Neutrophil (primary cell): Measurements from ENCODE around the gene EPHA4.

Experiments used
- H3K27ac ChIP-seq: fragments of 200-600 bp; sonication (generic); 2 replicates; pipeline ENCODE4 v1.5.1; 2016; ENCODE audit warnings: mild to moderate bottlenecking, moderate library complexity
- H3K27me3 ChIP-seq: fragments of 200-600 bp; sonication (generic); 2 replicates; pipeline ENCODE4 v1.6.0; 2016; ENCODE audit warnings: mild to moderate bottlenecking
- H3K36me3 ChIP-seq: fragments of 200-600 bp; sonication (generic); 2 replicates; pipeline ENCODE4 v1.5.1; 2017
- H3K4me1 ChIP-seq, 2 experiments: fragments of 200-600 bp in 1 of 2; sonication (generic) in 1 of 2; 1 replicate in 1 of 2; 2 replicates in 1 of 2; pipeline versions ENCODE4 v1.5.1 to v1.6.1; 2013 to 2016; ENCODE audit warnings: low read depth in 1 of 2, low read length in 1 of 2, mild to moderate bottlenecking in 1 of 2, moderate library complexity in 1 of 2; ENCODE audit not compliant: control insufficient read depth in 1 of 2, insufficient read depth in 1 of 2
- H3K4me3 ChIP-seq, 2 experiments: fragments of 200-600 bp in 1 of 2; sonication (generic) in 1 of 2; 1 replicate in 1 of 2; 2 replicates in 1 of 2; pipeline ENCODE4 v1.5.1; 2013 to 2016; ENCODE audit warnings: low read depth in 1 of 2, low read length in 1 of 2, mild to moderate bottlenecking in 1 of 2, moderate library complexity in 1 of 2
- H3K9me3 ChIP-seq: fragments of 200-600 bp; sonication (generic); 2 replicates; pipeline ENCODE4 v1.5.1; 2016
- CTCF ChIP-seq: fragments of 200-600 bp; sonication (generic); IDR thresholded peaks from 2 replicates; pipeline ENCODE4 v1.5.1; 2016; ENCODE audit warnings: antibody characterized with exemption

EPHA4 gene

GRCh38 chr2:221442128-221442527, 130.0 kb downstream of the EPHA4 start:
- Histone ChIP-seq H3K9me3 (no peaks in the 10 kb centered on the region), H3K27ac (no peak overlapping the region), H3K4me3 (no peak overlapping the region), H3K36me3 (no peaks in the 10 kb centered on the region), H3K4me1 (no peaks in the 10 kb centered on the region), H3K27me3 (no peaks in the 10 kb centered on the region)
- no peak for TF ChIP-seq CTCF

GRCh38 chr2:221439761-221440479, 132.2 kb downstream of the EPHA4 start:
- no peak overlapping the region for H3K27ac ChIP-seq
- no peak for TF ChIP-seq CTCF
- no peak overlapping the region for H3K4me3 ChIP-seq
- H3K9me3 ChIP-seq = no peaks in the 10 kb centered on the region
- no peaks in the 10 kb centered on the region for H3K4me1 ChIP-seq
- no peaks in the 10 kb centered on the region for H3K27me3 ChIP-seq
- no peaks in the 10 kb centered on the region for H3K36me3 ChIP-seq

DNA sequence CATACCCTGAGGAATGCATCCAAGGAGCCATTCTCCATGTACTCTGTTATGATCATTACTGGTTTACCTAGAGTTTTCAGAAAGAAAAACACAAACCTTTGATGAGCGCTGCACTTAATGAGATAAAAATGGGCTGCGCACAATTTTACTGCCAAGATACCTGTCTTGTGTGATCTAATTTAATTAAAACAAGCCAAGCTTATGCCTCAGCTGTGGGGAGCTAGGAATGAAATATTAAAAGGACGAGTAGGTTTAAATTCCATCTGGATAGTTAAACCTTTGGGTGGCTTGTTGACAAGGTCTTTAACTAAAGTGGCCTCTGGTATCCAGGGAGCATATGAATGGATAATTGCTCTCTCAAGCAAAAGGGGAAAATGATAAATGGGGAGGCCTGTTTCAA, 135.0 kb downstream of the EPHA4 start:
- Histone ChIP-seq H3K9me3 (no peaks in the 10 kb centered on the region), H3K36me3 (no peaks in the 10 kb centered on the region), H3K27me3 (no peaks in the 10 kb centered on the region), H3K27ac (no peak overlapping the region), H3K4me1 (no peaks in the 10 kb centered on the region), H3K4me3 (no peak overlapping the region)
- TF ChIP-seq CTCF = no peak

- no peak overlapping the region for H3K4me3 ChIP-seq
- H3K27me3 ChIP-seq = no peaks in the 10 kb centered on the region
- no peaks in the 10 kb centered on the region for H3K4me1 ChIP-seq
- no peak overlapping the region for H3K27ac ChIP-seq
- no peak for TF ChIP-seq CTCF
- no peaks in the 10 kb centered on the region for H3K9me3 ChIP-seq
- H3K36me3 ChIP-seq = no peaks in the 10 kb centered on the region
Measured at GRCh38 chr2:221435171-221435570, 136.9 kb downstream of the EPHA4 start.

DNA sequence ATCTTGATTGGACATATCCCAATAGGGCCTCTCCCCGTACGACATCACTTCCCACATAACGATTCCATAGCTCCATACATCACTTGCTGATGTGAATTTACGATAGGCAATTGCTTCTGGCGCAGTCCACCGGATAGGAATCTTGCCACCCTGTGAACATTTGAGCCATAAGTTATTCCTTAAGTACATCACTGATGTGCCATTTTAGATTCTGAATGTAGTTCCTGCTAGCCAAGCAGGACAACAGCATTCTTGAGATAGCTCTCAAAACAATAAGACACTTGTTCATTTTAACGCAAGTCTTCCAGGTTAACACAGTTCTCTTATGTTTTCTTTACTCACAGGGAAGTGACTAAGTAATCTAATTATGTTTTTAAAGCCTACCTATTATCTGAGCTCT, 138.0 kb downstream of the EPHA4 start:
- Histone ChIP-seq H3K27ac (no peak overlapping the region), H3K36me3 (no peaks in the 10 kb centered on the region), H3K9me3 (no peaks in the 10 kb centered on the region), H3K4me1 (no peaks in the 10 kb centered on the region), H3K27me3 (no peaks in the 10 kb centered on the region), H3K4me3 (no peak overlapping the region)
- TF ChIP-seq CTCF = no peak
